ENCODE measurements around the gene MID1.
A peak's percentile ranks its signal among the peaks of the same experiment; 100 is the strongest.

MID1 gene

DNA sequence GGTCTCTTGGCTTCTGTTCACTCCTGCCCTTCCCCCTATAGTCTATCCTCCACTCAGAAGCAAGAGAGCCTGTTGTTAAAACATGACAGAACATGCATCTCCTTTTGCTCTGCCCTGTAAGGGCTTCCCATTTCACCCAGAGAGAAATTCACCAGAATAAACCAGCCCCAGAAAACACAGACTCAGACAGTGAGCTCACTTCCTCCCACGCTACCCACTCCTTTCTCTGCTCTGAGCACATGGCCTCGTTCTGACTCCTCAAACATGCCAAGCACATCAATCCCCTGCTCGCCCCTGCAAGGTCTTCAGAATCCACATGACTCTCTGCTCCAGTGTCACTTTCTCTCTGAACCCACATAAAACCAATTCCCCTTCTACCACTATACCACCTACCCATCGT lies 50.4 kb downstream of the MID1 start:
- Histone ChIP-seq H3K27ac (ENCODE audit: poor library complexity, severe bottlenecking) (peak overlapping the region; percentile 41), H3K9me3 (ENCODE audit: severe bottlenecking) (no peaks in the 10 kb centered on the region), H3K4me1 (ENCODE audit: insufficient read depth, poor library complexity, severe bottlenecking) (peaks cover 24% of the 10 kb centered on the region), H3K27me3 (ENCODE audit: insufficient read depth, poor library complexity, severe bottlenecking) (no peaks in the 10 kb centered on the region), H3K4me3 (ENCODE audit: severe bottlenecking) (no peak overlapping the region), H3K36me3 (ENCODE audit: low read depth) (no peaks in the 10 kb centered on the region)
- DNase-seq (ENCODE audit: low spot score), result no peak
- ATAC-seq (ENCODE audit: low read depth), result peak; percentile 57; the same call in 2 of the 3 replicates
- TF ChIP-seq, protein P1, sequence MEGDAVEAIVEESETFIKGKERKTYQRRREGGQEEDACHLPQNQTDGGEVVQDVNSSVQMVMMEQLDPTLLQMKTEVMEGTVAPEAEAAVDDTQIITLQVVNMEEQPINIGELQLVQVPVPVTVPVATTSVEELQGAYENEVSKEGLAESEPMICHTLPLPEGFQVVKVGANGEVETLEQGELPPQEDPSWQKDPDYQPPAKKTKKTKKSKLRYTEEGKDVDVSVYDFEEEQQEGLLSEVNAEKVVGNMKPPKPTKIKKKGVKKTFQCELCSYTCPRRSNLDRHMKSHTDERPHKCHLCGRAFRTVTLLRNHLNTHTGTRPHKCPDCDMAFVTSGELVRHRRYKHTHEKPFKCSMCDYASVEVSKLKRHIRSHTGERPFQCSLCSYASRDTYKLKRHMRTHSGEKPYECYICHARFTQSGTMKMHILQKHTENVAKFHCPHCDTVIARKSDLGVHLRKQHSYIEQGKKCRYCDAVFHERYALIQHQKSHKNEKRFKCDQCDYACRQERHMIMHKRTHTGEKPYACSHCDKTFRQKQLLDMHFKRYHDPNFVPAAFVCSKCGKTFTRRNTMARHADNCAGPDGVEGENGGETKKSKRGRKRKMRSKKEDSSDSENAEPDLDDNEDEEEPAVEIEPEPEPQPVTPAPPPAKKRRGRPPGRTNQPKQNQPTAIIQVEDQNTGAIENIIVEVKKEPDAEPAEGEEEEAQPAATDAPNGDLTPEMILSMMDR (IDR thresholded peaks at IDR 0.05; ENCODE audit: poor library complexity, severe bottlenecking), result no peak

DNA sequence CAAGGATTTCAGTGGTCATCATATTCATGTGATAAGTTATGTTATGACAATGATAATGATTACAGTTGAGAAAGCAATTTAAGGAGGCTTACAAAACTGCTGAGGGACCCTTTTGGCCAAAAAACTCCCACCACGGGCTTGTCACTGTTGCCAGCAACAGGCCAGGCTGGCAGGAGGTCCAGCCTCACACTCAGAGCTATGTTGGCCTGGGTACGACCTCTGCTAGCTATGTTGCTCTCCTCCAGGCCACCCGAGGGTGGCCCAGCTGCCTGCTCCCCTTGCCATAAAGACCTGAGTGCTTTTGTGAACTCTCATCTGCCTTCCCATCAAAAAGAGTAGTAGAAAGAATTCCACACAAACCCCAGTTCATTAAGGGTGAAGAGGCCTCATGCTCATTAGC lies 52.0 kb downstream of the MID1 start:
- DNase-seq (ENCODE audit: low spot score) (no peak), ATAC-seq (ENCODE audit: low read depth) (no peak)
- Histone ChIP-seq H3K4me3 (ENCODE audit: severe bottlenecking) (no peak overlapping the region), H3K36me3 (ENCODE audit: low read depth) (no peaks in the 10 kb centered on the region), H3K9me3 (ENCODE audit: severe bottlenecking) (no peaks in the 10 kb centered on the region), H3K27me3 (ENCODE audit: insufficient read depth, poor library complexity, severe bottlenecking) (no peaks in the 10 kb centered on the region), H3K4me1 (ENCODE audit: insufficient read depth, poor library complexity, severe bottlenecking) (peaks cover 18% of the 10 kb centered on the region), H3K27ac (ENCODE audit: poor library complexity, severe bottlenecking) (no peak overlapping the region)
- TF ChIP-seq, protein P1 (IDR thresholded peaks at IDR 0.05; ENCODE audit: poor library complexity, severe bottlenecking), result no peak

DNA sequence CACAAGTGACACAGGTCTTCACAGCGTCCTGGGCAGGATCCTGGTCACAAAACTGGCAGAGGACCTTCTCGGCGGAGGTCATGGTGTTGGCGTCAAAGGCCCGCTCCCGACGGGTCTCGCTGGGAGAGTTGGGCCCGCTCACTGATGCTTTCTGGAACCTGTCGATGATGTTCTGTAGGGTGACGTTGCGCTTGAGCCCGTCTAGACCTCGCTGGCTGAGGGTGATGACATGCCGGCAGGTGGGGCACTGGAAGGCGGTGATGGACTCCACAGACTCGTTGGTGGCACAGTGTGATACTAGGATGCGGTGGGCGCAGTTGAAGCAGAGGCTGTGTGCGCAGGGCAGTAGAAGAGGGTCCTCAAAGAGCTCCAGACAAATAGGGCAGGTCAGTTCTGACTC lies 53.2 kb downstream of the MID1 start:
- no peak overlapping the region for H3K4me3 ChIP-seq (ENCODE audit: severe bottlenecking)
- no peaks in the 10 kb centered on the region for H3K27me3 ChIP-seq (ENCODE audit: insufficient read depth, poor library complexity, severe bottlenecking)
- DNase-seq (ENCODE audit: low spot score) (no peak), ATAC-seq (ENCODE audit: low read depth) (no peak)
- no peak overlapping the region for H3K27ac ChIP-seq (ENCODE audit: poor library complexity, severe bottlenecking)
- H3K36me3 ChIP-seq (ENCODE audit: low read depth), result no peaks in the 10 kb centered on the region
- TF ChIP-seq, protein P1 (IDR thresholded peaks at IDR 0.05; ENCODE audit: poor library complexity, severe bottlenecking), result no peak
- no peaks in the 10 kb centered on the region for H3K9me3 ChIP-seq (ENCODE audit: severe bottlenecking)
- H3K4me1 ChIP-seq (ENCODE audit: insufficient read depth, poor library complexity, severe bottlenecking), result peaks cover 18% of the 10 kb centered on the region

DNA sequence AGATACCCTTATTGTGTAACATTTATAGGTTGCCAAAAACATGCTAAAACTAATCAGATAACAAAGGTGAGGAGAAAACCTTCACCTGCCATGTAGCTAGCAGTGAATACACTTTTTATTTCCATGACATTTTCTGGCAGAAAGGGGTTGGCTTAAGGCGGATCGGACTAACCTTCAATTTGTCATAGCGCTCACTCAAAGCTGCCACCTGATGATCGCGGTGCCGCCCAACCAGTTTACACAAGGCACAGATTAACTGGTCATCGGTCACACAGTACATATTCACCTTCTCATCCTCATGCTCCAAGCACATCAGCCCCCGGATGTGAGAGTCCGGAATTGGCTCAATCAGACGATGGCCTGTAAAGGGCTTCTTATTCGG lies 53.7 kb downstream of the MID1 start:
- H3K9me3 ChIP-seq (ENCODE audit: severe bottlenecking), result no peaks in the 10 kb centered on the region
- no peaks in the 10 kb centered on the region for H3K36me3 ChIP-seq (ENCODE audit: low read depth)
- peaks cover 18% of the 10 kb centered on the region for H3K4me1 ChIP-seq (ENCODE audit: insufficient read depth, poor library complexity, severe bottlenecking)
- no peak overlapping the region for H3K4me3 ChIP-seq (ENCODE audit: severe bottlenecking)
- no peak for DNase-seq (ENCODE audit: low spot score)
- no peak overlapping the region for H3K27ac ChIP-seq (ENCODE audit: poor library complexity, severe bottlenecking)
- ATAC-seq (ENCODE audit: low read depth), result no peak
- TF ChIP-seq, protein P1 (IDR thresholded peaks at IDR 0.05; ENCODE audit: poor library complexity, severe bottlenecking), result no peak
- no peaks in the 10 kb centered on the region for H3K27me3 ChIP-seq (ENCODE audit: insufficient read depth, poor library complexity, severe bottlenecking)

DNA sequence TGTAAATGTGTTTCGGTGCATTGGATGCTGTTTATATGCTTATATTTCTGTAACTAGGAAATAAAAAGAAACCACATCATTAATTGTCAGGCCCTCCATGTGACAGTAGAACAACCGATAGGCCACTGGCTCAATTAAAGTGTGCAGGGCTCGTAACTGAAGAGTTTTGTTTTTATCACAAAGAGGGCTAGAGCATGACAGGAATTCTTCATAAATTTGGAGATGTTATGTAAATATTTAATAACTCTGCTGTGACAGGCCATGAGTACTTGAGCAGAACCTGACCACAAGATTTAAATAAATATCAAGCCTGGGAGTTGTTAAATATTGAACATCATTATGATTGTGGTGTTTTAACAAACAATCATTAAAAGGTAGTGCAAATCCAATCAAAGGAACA lies 55.9 kb downstream of the MID1 start:
- no peak for DNase-seq (ENCODE audit: low spot score)

More for the DNA sequence above, 55.9 kb downstream of the MID1 start:
- TF ChIP-seq, protein P1 (IDR thresholded peaks at IDR 0.05; ENCODE audit: poor library complexity, severe bottlenecking), result no peak
- H3K9me3 ChIP-seq (ENCODE audit: severe bottlenecking), result no peaks in the 10 kb centered on the region
- H3K27ac ChIP-seq (ENCODE audit: poor library complexity, severe bottlenecking), result no peak overlapping the region
- no peak for ATAC-seq (ENCODE audit: low read depth)
- no peaks in the 10 kb centered on the region for H3K36me3 ChIP-seq (ENCODE audit: low read depth)
- no peak overlapping the region for H3K4me3 ChIP-seq (ENCODE audit: severe bottlenecking)
- H3K4me1 ChIP-seq (ENCODE audit: insufficient read depth, poor library complexity, severe bottlenecking), result no peaks in the 10 kb centered on the region
- no peaks in the 10 kb centered on the region for H3K27me3 ChIP-seq (ENCODE audit: insufficient read depth, poor library complexity, severe bottlenecking)

Data from RWPE2 (cell line).